GM23248 (cell line): ENCODE results near the gene HMCN1. TPM values are rescaled to one million over a fixed set of nuclear protein-coding genes. Genes with fewer than 3 reads are reported as not detected.
A peak's percentile ranks its signal among the peaks of the same experiment; 100 is the strongest.

Experiments used
- DNase-seq: peaks from one replicate; pipeline ENCODE4 v3.0.0-alpha.2; 2015
- H2AFZ ChIP-seq: fragments of 200-600 bp; sonication (generic); 2 replicates; pipeline ENCODE4 v1.6.1; 2016; ENCODE audit warnings: antibody characterized with exemption
- H3F3A ChIP-seq: fragments of 200-600 bp; sonication (generic); 2 replicates; pipeline ENCODE4 v1.6.1; 2016; ENCODE audit warnings: mild to moderate bottlenecking, antibody characterized with exemption, mixed run types; ENCODE audit not compliant: insufficient read depth
- H3K27ac ChIP-seq: fragments of 200-600 bp; sonication (generic); 2 replicates; pipeline ENCODE4 v1.5.1; 2016; ENCODE audit warnings: mild to moderate bottlenecking
- H3K27me3 ChIP-seq: fragments of 200-600 bp; sonication (generic); replicated peaks from 2 replicates; pipeline ENCODE4 v1.6.1; 2016; ENCODE audit warnings: mild to moderate bottlenecking; ENCODE audit not compliant: insufficient read depth
- H3K36me3 ChIP-seq: fragments of 200-600 bp; sonication (generic); 2 replicates; pipeline ENCODE4 v1.6.1; 2016; ENCODE audit warnings: low read depth, mild to moderate bottlenecking
- H3K4me1 ChIP-seq: fragments of 200-600 bp; sonication (generic); 2 replicates; pipeline ENCODE4 v1.6.1; 2016; ENCODE audit warnings: mild to moderate bottlenecking; ENCODE audit not compliant: insufficient read depth
- H3K4me2 ChIP-seq: fragments of 200-600 bp; sonication (generic); one replicate; pipeline ENCODE4 v1.6.1; 2016; ENCODE audit warnings: mild to moderate bottlenecking; ENCODE audit not compliant: unreplicated experiment
- H3K4me3 ChIP-seq: fragments of 200-600 bp; sonication (generic); 2 replicates; pipeline ENCODE4 v1.5.1; 2016; ENCODE audit warnings: mild to moderate bottlenecking
- H3K79me2 ChIP-seq: fragments of 200-600 bp; sonication (generic); 2 replicates; pipeline ENCODE4 v1.6.1; 2016; ENCODE audit warnings: mild to moderate bottlenecking; ENCODE audit not compliant: insufficient read depth
- H3K9ac ChIP-seq: fragments of 200-600 bp; sonication (generic); 2 replicates; pipeline ENCODE4 v1.6.1; 2016; ENCODE audit warnings: mild to moderate bottlenecking
- H3K9me2 ChIP-seq: fragments of 200-600 bp; sonication (generic); 2 replicates; pipeline ENCODE4 v1.6.1; 2016; ENCODE audit warnings: mixed run types, mild to moderate bottlenecking, moderate library complexity; ENCODE audit not compliant: insufficient read depth
- H3K9me3 ChIP-seq: fragments of 200-600 bp; sonication (generic); one replicate; pipeline ENCODE4 v1.6.1; 2017; ENCODE audit warnings: low read depth
- H4K20me1 ChIP-seq: fragments of 200-600 bp; sonication (generic); 2 replicates; pipeline ENCODE4 v1.6.0; 2016; ENCODE audit not compliant: insufficient read depth
- EZH2 ChIP-seq: fragments of 200-600 bp; sonication (generic); IDR thresholded peaks from 2 replicates; pipeline ENCODE4 v1.6.1; 2018; ENCODE audit warnings: antibody characterized with exemption, mild to moderate bottlenecking; ENCODE audit not compliant: insufficient read depth, poor library complexity, severe bottlenecking
- EZH2phosphoT487 ChIP-seq: fragments of 200-600 bp; sonication (generic); IDR thresholded peaks from 2 replicates; pipeline ENCODE4 v1.6.1; 2018; ENCODE audit warnings: antibody characterized with exemption, moderate library complexity, mild to moderate bottlenecking, low read depth; ENCODE audit not compliant: insufficient read depth
- WGBS, 2 experiments: methylation state at CpG; one replicate each; pipeline ENCODE4 v1.1.6; 2015 to 2017; ENCODE audit warnings: low lambda C conversion rate in 2 of 2, low coverage in 1 of 2; ENCODE audit errors: missing lambda C conversion rate in 2 of 2; 5-methylcytosine and 5-hydroxymethylcytosine counted together
- in situ Hi-C: fragments of 300-500 bp; cut with MboI; formaldehyde crosslinking; loops from 2 replicates; pipeline ENCODE4 v1.15.0; 2020
- polyA plus RNA-seq: library from polyadenylated mRNA; unstranded; fragments of >200 nt; fragmentation: Nextera tagmentation; extraction: Ambion mirVana; gene quantifications from 2 replicates; pipeline ENCODE4 v1.2.1, GENCODE V29; 2016
- total RNA-seq: library from RNA; depleted of rRNA; stranded (reverse); fragments of >200 nt; shearing (Covaris generic); gene quantifications from 2 replicates; pipeline ENCODE4 v1.2.3, GENCODE V29; 2014

The HMCN1 gene
- total and polyA plus RNA-seq, 2 experiments from 2014 or later = 1.8 to 5.2 TPM

DNA sequence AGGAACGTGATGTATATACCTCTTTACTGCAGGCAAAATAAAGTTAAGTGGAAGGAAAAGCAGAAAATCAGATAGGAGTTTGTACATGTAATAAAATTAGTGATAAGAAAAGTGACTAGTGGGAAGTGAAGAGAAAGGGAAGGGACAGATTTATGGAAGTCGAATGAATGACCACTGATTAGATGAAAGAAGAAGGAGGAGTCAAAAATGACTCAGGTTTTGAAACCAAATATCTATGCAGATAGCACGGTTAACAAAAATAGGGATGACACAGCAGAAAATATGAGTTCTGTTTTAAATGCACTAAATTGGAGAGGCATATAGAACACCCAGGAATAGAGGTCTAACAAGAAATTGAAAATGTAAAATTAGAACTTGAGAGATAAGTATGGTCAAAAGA lies 128.0 kb downstream of the HMCN1 start:
- Histone ChIP-seq H3K27me3 (no peaks in the 10 kb centered on the region), H3K4me3 (no peak overlapping the region), H3K4me2 (no peak overlapping the region), H3F3A (peaks cover 23% of the 10 kb centered on the region), H3K27ac (no peak overlapping the region), H4K20me1 (no peaks in the 10 kb centered on the region), H3K9me2 (no peaks in the 10 kb centered on the region), H2AFZ (no peak overlapping the region), H3K4me1 (peaks cover 37% of the 10 kb centered on the region), H3K36me3 (no peaks in the 10 kb centered on the region), H3K79me2 (no peaks in the 10 kb centered on the region), H3K9me3 (no peaks in the 10 kb centered on the region), H3K9ac (no peak overlapping the region)
- 88 to 92% methylated on average over 3 of the region's 3 CpGs for WGBS, 2 experiments
- no peak for DNase-seq
- in situ Hi-C loops = no loop called here
- TF ChIP-seq EZH2 (no peak), EZH2phosphoT487 (no peak)

DNA sequence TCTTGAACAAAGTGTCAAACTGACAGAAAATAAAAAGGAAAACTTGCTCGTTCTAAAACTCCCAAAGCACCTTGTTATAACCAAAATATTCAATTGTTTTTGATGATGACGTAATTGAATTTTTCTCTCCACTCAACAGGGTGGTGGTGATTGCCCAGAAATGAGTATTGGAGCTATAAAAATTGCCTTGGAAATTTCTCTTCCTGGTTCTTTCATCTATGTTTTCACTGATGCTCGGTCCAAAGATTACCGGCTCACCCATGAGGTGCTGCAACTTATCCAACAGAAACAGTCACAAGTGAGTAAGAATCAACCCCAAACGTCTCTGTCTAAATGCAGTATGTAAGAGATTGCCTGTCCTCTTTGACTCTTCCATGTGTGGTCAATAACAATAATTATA lies 130.1 kb downstream of the HMCN1 start:
- Histone ChIP-seq H3K79me2 (no peaks in the 10 kb centered on the region), H3K27me3 (no peaks in the 10 kb centered on the region), H3F3A (peaks cover 23% of the 10 kb centered on the region), H3K9ac (no peak overlapping the region), H2AFZ (no peak overlapping the region), H3K4me2 (peak overlapping the region; percentile 34), H3K4me1 (peaks cover 36% of the 10 kb centered on the region), H3K27ac (peak overlapping the region; percentile 30), H4K20me1 (no peaks in the 10 kb centered on the region), H3K4me3 (no peak overlapping the region), H3K9me3 (no peaks in the 10 kb centered on the region), H3K36me3 (no peaks in the 10 kb centered on the region), H3K9me2 (no peaks in the 10 kb centered on the region)
- TF ChIP-seq EZH2phosphoT487 = no peak
- no peak for TF ChIP-seq EZH2
- in situ Hi-C loops = no loop called here
- DNase-seq = no peak
- 76 to 77% methylated on average over 5 of the region's 5 CpGs for WGBS, 2 experiments

DNA sequence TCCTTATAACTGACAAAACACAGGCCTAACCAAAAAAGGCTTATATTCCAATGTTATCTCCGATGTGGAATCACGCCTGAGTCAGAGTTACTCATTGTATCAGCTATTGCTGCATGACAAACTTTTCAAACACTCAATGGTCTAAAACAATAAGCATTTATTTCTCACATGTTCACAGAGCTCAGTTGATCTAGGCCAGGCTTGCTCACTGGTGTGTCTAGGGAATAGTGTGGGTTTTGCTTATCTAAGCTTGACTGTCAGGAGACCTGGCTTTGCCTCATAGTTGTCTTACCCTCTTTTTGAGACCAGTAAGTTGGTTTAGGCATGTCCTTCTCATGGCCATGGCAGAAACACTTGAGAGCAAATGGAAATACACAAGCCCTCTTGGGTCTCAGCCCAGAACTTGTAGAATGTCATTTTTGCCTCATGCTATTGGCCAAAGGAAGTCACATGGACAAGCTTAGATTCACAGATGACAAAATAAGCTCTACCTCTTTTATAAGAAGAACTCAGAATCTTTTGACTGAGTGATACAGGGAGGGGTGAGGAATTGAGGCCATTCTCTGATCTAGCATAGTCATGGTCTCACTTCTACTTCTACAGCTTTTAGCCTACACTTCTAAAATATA lies 130.8 kb downstream of the HMCN1 start:
- in situ Hi-C loops = no loop called here
- no peak overlapping the region for H3K9ac ChIP-seq

GRCh38 chr1:185869590-185869989 lies 135.4 kb downstream of the HMCN1 start:
- Histone ChIP-seq H3K9me3 (no peaks in the 10 kb centered on the region), H3K4me3 (no peak overlapping the region), H3K9me2 (no peaks in the 10 kb centered on the region), H2AFZ (no peak overlapping the region), H3K27ac (no peak overlapping the region), H4K20me1 (no peaks in the 10 kb centered on the region), H3K79me2 (no peaks in the 10 kb centered on the region), H3K4me2 (no peak overlapping the region), H3F3A (peaks cover 13% of the 10 kb centered on the region), H3K9ac (no peak overlapping the region), H3K36me3 (no peaks in the 10 kb centered on the region), H3K4me1 (peaks cover 12% of the 10 kb centered on the region), H3K27me3 (no peaks in the 10 kb centered on the region)
- no peak for DNase-seq
- 65 to 69% methylated on average over 2 of the region's 2 CpGs for WGBS, 2 experiments
- no peak for TF ChIP-seq EZH2
- no peak for TF ChIP-seq EZH2phosphoT487
- in situ Hi-C loops = no loop called here

More for the DNA sequence above, 130.8 kb downstream of the HMCN1 start:
- H3K9me3 ChIP-seq = no peaks in the 10 kb centered on the region
- H2AFZ ChIP-seq = no peak overlapping the region; the same call in 1 of the 2 replicates
- H3K4me3 ChIP-seq = no peak overlapping the region
- no peaks in the 10 kb centered on the region for H3K36me3 ChIP-seq
- no peaks in the 10 kb centered on the region for H3K79me2 ChIP-seq
- WGBS, 2 experiments = 2 to 4% methylated on average over 2 of the region's 2 CpGs
- peak; percentile 94 for DNase-seq
- H3K4me2 ChIP-seq = peak overlapping the region; percentile 34
- TF ChIP-seq EZH2phosphoT487 (no peak), EZH2 (no peak)
- H4K20me1 ChIP-seq = no peaks in the 10 kb centered on the region
- H3K27me3 ChIP-seq = no peaks in the 10 kb centered on the region
- peaks cover 23% of the 10 kb centered on the region for H3F3A ChIP-seq
- no peaks in the 10 kb centered on the region for H3K9me2 ChIP-seq
- H3K4me1 ChIP-seq = peaks cover 36% of the 10 kb centered on the region
- peak overlapping the region; percentile 74 for H3K27ac ChIP-seq
